GM21529 (cell line): ENCODE data around the gene ADD1.

Experiments used
- ATAC-seq: cut with Tn5 transposase; IDR thresholded peaks from one replicate; pipeline ENCODE4 v1.9.1; 2021; ENCODE audit not compliant: unreplicated experiment

ADD1 gene

GRCh38 chr4:2820216-2820982, 23.2 kb upstream of the ADD1 start:
- ATAC-seq = no peak

- no peak for ATAC-seq
These were observed 21.0 kb upstream of the ADD1 start for GRCh38 chr4:2822461-2823300.

GRCh38 chr4:2823301-2823670, 20.4 kb upstream of the ADD1 start:
- ATAC-seq = no peak

- ATAC-seq = no peak
These were observed 19.8 kb upstream of the ADD1 start for GRCh38 chr4:2823671-2824328.

- no peak for ATAC-seq
These were observed 19.3 kb upstream of the ADD1 start for GRCh38 chr4:2824329-2824835.

GRCh38 chr4:2824836-2825381, 18.7 kb upstream of the ADD1 start:
- no peak for ATAC-seq

- no peak for ATAC-seq
These were observed 17.9 kb upstream of the ADD1 start for GRCh38 chr4:2825740-2826139.

- ATAC-seq = no peak
These were observed 16.4 kb upstream of the ADD1 start for GRCh38 chr4:2827071-2827873.

- no peak for ATAC-seq
These were observed 15.5 kb upstream of the ADD1 start for GRCh38 chr4:2827874-2828751.

- ATAC-seq = no peak
These were observed 14.9 kb upstream of the ADD1 start for GRCh38 chr4:2828758-2829181.

- no peak for ATAC-seq
These were observed 14.2 kb upstream of the ADD1 start for GRCh38 chr4:2829321-2829932.

GRCh38 chr4:2829933-2830451, 13.7 kb upstream of the ADD1 start:
- ATAC-seq = no peak

- no peak for ATAC-seq
These were observed 12.7 kb upstream of the ADD1 start for GRCh38 chr4:2830632-2831610.

GRCh38 chr4:2831611-2832308, 11.9 kb upstream of the ADD1 start:
- no peak for ATAC-seq

GRCh38 chr4:2832309-2832980, 11.2 kb upstream of the ADD1 start:
- ATAC-seq = peak; percentile 78

GRCh38 chr4:2832981-2833670, 10.5 kb upstream of the ADD1 start:
- no peak for ATAC-seq
